Suppressor macrophage (primary cell): Measurements from ENCODE around the gene NINJ2.
A peak's percentile ranks its signal among the peaks of the same experiment; 100 is the strongest.

ENCODE experiments used
- DNase-seq, 4 experiments: peaks; one replicate each; pipeline ENCODE4 v3.0.0-alpha.2; 2020 to 2022

The NINJ2 gene

DNA sequence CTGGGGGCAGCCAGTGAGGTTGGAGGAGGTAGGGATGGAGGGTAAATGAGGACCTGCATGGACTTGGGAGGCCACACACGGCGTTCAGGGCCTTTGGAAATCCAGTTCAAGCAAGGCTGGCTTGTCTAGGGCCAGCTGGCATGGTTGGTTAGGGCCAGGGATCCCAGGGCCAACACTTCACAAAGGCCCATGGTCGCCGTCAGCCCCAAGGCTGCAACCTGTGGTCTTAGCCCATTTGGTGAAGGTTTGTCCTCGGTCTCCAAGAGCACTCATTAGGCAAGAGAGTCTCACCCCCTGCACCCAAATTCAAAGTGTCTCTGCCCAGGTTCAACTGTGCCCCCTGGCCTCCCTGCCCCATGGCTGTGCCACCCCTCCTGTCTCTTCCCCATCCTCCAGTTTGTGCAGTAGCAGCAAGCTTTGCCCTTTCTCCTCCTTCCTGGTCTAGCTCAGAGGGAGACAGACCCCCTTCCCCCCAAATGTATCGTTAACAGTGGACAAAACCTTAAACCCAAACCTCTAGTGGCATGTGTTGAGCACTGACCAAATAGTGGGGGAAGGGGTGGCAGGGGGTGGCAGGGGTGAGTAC is 94.1 kb downstream of the NINJ2 start:
- DNase-seq: no peak

DNA sequence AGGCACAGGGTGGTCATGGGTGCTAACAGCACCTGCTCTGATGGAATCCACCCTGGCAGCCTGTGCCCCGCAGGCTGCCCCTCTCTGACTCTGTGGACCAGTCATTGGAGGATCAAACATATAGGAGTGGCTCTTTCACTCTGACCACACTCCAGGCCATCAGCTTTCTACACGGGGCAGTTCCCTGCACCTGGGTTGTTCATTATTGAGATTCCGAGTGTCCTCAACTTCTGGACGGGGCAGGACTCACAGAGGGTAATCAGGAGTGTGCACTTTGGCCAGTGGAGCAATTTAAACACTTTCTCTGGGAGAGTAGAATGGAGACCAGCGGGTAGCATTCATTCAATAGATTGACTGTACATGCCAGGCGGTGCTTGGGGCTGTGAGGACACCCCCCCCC is 94.8 kb downstream of the NINJ2 start:
- DNase-seq: no peak

DNA sequence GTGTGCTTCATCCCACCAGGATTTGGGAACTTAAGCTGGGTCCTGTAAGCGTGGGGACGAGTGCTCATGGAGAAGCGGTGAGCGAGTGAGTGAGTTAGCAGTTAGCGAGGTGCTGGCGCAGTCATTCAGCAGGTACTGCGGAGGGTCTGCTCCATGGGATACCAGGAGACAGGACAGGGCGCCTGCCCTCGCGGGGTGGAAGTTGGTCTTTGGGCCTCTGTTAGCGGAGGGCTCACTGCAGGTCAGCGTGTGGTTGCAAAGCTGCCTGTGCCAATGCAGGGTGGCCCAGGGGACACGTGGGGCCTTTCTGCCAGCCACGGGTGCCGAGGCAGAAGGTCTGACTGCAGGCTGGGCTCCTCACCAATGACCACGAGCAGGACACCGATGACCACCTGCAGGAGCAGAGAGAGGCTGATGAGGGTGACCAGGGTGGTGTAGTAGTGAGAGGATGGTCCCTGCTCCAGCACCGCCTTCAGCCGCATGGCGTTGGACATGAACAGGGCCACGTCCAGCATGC is 97.6 kb downstream of the NINJ2 start:
- no peak for DNase-seq

DNA sequence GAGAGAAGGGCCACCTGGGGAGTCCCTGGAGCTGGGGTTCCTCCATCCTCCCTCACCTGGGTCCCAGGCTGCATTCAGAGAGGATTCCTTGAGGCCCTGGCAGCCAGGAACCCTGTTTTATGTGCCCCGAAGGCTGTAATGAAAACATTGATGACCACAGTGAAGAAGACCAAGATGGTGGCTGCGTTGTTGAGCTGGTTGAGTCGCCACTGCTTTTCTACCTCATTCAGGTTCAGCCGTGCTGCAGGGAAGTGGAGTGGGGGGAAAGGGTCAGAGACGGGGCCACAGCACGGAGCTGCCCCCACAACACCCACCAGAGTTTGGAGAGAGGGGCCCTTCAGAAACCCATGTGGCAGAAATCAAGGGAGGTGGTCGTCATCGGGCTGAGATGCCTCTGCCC is 98.1 kb downstream of the NINJ2 start:
- DNase-seq: no peak

DNA sequence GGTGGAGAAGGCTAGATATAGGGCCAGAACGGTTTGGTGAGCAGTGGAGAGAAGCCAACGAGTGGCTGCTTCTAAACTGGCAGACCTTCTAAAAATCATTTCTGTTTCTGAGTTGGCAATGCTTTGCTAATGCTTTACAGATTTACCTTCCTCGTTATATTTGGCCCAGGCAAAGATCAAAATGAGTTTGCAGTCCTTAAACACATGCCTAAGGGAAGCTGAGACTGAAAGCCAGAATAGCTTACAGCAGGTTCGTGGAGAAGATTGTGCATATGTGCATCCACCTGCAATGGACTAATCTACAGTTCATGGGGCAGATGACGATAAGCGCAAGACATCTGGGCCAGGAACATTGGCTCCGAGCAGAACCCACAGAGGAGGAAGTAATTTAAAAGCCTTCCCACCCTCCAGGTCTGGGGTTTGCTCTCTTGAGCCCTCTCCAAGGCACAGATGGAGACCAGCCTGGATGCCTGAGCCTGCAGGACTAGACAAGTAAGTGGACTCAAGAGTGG is 99.4 kb downstream of the NINJ2 start:
- DNase-seq: peak in 1 of 4 experiments; percentile 22

DNA sequence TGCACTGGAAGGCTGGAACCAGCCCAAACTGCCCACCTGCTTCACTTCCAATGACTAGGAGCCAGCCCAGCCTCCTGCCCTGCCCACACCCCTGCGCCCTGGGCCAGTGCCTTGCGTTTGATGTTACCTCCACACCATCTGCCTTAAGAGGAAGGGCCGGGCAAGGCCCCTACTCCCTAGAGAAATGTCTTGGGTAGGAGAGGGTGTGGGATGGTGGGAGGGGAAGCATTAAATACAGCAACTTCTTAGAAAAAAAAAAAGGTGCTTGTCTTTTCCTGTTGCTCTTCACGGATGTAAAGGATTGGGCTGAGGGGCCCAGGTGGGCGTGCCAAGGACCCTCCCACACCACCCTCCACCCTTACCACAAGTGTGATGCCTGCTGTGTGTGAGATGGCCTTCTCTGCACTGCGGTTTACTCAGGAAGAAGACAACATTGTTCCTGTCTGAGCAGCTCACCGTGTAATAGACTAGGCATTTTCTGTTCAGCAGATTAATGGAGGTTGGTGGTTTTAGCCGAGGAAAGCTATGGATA is 99.9 kb downstream of the NINJ2 start:
- peak in 3 of 4 experiments; percentile 31 to 51 (median 37) for DNase-seq

DNA sequence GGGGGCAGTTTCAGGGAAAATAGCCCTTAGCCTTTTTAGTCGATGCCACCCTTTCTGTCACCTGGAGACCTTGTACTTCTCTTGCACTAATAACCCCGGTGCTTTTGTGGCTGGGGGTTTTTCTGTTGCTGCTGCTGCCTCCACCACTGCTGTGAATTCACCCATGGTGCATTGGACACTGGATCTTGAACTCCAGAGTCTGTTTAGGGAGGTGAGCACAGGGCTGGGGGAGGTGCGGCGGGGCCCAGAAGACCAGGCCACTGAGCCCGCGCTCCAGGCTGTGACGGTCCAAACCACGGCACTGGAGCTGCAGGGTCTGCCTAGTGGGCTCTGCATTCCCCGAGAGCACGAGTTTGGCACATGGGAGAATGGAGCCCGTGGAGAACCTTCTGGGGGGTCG is 100.6 kb downstream of the NINJ2 start:
- no peak for DNase-seq

DNA sequence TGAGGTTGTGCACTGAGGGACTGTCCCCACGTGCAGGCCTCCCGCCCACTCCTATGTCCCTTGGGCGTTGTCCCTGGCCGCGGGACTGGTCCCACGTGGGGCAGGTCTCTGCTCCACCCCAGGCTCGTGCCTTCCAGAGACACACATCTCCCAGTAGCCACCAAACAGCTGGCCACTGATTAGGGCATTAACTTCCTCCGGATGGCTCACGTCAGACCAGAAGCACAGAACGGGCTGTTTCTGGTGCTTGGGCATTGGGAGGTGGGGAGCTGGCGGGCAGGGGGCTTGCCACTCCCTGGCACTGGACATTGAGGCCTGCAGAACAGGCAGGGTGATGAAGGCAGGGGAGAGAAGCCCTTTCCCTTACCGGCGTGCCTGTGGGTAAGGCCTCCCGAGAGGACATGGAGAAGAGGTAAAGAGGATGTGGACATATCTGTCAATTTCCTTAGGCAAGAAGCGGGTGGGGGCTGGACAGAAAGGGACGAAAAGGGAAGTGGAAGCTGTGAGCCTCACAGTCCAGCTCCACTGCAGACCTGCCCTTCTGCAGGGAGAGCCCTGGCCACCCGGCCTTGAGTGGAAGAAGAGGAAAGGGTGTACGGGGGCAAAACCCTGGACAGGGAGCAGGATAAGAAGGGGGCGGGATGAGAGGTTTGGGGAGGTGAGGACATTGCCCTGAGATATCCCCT is 101.2 kb downstream of the NINJ2 start:
- peak; percentile 88 to 95 (median 94) for DNase-seq

DNA sequence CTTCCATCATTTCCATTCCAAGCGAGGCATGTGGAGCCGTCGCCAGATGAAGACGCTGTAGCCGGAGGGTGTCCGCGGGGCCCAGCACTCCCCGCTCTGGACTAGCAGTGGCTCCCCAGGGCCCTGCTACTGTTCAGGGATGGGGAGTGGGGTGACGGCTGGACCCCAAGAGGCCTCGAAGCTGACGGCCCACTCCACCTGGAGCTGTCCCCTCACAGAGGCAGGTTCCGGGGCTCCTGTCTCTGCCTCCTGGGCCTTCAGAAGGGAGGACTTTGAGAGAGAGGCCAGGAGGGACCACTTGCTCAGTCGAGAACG is 101.9 kb downstream of the NINJ2 start:
- DNase-seq: no peak

DNA sequence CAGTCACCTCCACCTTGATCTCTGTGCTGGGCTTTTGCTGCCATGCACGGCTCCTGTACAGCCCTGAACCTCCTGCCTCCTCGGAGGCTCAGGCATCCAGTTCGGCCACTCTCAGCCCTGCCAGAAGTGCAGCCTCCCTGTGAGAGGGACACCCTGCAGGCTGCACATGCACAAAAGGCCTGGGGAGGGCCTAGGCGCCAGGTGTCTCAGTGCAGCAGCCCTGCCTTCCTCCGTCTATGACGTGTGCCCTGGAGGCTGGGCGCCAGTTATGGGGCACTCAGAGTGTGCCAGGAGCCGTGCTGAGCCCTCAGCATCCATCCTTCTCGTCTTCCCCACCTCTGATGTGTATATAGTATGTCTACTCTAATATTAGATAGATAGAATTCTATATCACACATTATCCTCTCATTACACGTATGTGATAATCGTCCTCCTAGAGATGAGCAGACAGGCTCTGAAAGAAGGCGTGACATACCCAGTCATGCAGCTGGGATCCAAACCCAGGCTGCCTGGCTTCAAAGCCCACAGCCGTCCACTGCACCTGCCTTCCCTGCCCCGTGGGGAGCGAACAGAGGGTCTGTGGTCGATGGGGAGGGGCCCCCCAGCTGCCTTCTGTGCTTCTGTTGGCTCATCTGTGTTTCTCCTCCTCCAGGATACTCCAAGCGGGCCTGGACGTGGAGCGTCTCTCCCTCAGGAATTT is 102.4 kb downstream of the NINJ2 start:
- DNase-seq: no peak

DNA sequence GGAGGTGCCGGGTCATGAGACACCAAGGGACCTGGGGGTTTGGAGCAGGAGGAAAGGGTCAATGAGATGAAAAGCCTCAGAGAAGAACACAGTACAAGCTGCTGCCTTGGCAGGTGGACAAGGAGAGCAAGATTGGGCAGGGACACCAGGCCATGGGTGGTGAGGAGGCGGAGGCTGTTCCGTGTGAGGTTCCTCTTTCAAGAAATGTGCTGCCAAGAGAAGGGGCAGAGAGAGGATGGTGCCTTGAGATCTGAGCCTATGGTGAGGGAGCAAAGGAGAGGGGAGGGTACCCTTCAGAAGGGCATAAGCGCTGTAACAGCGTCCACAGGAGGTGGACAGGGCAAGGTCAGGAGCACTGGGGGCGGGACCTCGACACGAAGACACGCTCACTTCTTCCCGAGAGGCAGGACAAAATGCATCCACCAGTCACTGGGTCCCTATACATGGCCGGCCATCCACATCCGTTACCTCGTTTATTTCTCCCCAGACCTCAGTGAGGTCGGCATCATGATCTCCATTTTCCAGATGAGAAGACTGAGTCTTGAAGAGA is 103.3 kb downstream of the NINJ2 start:
- peak; percentile 43 to 79 (median 71) for DNase-seq

DNA sequence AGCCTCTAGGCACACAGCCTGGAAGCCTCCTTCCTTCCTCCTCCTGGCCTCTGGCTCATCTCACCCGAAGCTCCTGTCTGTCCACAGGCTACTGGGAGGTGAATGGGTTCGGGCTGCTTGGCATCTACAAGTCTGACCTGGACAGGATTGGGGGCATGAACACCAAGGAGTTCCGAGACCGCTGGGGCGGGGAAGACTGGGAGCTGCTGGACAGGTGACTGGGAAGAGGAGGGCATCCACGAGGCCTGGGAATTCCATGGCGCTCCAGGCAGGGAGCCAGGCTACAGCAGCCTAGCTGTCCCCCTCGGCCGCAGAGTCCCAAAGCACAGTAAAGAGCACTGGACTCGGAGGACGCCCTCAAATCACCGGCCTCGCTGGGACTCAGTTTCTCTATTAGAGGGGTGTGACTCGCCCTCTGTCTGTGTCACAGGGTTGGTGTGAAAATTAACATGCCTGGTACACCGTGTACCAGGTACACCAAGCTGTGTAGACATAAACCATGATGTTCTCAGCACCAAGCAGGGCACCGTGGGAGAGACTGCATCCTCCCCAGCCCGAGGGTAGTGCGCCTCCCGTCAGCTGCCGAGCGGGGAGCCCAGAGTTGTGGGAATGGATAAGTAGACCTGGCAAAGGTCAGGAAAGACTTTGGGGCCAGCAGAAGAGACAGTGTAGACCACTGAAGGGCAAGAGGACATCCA is 103.9 kb downstream of the NINJ2 start:
- DNase-seq: no peak

DNA sequence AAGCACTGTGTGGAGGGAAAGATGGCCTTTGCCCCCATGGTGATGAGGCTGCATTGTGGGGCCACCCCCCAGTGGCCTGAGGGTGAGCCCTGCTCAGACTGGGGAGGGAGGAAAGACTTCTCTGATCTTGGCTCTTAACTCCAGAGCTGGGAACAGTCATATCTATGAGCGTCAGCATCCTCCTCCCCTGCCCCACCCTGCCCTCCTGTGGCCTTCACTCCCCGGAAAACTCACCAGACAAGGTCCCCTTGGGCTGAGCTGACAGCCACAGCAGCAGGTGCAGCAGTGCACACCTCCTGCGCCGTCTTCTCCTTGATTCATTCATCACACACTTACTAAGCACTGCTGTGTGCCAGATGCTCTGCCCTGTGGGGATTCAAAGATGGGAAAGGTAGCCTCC is 104.7 kb downstream of the NINJ2 start:
- DNase-seq: no peak

DNA sequence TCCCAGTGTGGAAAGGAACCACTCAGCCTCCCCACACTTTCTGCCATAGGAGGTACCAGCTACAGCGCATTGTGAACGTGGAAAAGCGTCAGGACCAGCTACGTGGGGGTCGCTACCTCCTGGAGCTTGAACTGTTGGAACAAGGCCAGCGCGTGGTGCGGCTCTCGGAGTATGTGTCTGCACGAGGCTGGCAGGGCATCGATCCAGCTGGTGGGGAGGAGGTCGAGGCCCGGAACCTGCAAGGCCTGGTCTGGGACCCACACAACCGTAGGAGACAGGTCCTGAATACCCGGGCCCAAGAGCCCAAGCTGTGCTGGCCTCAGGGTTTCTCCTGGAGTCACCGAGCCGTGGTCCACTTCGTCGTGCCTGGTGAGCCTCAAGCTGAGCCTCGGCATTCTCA is 106.7 kb downstream of the NINJ2 start:
- no peak for DNase-seq

DNA sequence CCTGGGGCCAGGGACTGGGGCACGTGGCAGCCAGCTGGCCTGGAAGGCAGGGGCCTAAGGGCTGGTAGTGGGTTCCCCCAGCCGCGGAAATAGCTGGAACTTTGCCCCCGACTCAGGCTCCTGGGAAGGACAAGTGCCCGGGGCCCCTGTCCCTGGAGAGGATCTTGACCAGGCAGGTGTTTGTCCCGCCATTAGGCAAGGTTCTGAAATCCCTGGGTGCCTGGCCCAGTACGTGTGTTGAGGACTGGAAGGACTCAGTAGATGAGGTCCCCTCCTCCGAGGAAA is 109.3 kb downstream of the NINJ2 start:
- DNase-seq: no peak

DNA sequence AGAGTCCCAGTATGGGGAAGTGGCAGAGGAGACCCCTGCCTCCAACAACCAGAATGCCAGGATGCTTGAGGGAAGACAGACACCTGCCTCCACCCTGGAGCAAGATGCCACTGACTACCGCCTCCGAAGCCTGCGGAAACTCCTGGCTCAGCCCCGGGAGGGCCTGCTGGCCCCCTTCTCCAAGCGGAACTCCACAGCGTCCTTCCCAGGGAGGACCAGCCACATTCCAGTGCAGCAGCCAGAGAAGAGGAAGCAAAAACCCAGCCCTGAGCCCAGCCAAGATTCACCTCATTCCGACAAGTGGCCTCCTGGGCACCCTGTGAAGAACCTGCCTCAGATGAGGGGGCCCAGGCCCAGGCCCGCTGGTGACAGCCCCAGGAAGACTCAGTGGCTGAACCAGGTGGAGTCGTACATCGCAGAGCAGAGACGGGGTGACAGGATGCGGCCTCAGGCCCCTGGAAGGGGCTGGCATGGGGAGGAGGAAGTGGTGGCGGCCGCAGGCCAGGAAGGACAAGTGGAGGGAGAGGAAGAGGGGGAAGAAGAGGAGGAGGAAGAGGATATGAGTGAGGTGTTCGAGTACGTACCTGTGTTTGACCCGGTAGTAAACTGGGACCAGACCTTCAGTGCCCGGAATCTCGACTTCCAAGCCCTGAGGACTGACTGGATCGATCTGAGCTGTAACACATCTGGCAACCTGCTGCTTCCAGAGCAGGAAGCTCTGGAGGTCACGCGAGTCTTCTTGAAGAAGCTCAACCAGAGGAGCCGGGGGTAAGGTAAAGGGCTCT is 109.8 kb downstream of the NINJ2 start:
- no peak for DNase-seq

DNA sequence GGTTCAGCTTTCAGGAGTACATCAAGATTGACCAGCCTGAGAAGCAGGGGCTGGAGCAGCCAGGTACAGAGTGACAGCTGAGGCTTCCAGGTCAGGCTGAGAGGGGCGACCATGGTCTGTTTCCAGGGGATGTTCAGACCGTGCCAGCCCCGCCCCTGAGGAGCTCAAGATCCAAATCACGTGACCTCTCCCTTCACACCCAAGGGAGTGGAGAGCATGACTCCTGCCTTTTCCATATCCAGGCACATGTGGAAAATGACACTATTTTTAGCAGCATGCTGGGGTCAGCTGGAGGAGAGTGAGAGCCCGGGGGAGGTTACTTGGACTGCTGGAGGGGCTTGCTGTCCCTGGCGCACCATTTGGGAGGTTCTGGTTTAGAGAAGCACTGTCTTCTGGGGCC is 110.8 kb downstream of the NINJ2 start:
- no peak for DNase-seq

DNA sequence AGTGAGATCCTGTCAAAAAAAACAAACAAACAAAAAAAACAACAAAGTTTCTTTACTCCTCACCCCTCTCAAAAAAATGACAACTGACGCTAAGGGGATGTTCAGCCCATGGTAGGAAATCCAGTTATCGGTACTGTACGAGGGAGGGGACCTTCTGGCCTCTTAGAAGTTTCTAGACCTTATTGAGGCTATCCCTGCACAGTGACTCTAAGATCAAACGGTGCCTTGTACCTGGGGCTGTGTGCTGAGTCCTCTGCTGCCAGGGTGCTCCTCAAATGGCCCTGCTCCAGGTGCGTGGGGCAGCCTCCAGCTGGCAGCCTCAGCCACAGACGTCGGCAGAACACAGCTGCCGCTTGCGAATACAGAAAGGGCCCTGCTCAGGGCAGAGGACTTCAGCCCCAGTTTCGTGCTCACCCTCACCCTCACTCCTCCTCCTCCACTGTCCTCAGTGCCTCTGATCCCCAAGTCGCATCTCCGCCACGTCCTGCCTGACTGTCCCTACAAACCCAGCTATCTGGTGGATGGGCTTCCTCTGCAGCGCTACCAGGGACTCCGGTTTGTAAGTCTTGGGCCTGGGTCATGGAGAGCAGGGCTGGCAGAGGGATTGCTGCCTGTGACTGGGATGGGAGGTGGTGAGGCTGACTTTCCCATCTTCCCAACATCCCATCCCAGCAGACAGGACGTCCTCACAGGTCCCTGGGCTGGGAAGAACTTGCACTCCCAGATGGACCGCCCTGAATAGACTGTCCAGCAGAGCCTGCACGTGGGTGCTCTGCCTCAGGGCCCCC is 112.6 kb downstream of the NINJ2 start:
- no peak for DNase-seq

DNA sequence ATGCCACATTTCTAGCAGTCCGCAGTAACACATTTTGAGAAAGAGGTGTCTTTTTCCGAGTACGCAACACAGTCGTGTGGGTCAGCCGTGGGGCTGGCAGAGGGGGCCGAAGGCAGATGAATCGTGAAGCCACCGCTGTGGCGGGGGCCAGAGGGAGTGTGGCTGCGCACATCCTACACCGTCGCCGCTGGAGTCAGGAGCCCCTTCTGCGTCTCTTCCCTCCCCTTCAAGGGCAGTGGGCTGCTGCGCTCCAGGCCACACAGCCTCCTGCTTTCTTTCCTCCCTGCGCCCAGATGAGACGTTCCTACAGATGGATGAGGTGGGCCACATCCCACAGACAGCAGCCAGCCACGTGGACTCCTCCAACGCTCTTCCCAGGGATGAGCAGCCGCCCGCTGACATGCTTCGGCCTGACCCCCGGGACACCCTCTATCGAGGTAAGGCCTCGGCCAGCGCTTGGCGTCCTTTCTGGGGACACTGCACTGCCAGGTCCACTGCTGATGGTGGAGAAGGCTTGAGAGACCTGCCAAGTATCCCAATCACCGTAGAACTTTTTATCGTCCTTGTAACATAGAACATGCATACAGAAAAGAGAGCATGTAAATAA is 113.7 kb downstream of the NINJ2 start:
- DNase-seq: no peak

DNA sequence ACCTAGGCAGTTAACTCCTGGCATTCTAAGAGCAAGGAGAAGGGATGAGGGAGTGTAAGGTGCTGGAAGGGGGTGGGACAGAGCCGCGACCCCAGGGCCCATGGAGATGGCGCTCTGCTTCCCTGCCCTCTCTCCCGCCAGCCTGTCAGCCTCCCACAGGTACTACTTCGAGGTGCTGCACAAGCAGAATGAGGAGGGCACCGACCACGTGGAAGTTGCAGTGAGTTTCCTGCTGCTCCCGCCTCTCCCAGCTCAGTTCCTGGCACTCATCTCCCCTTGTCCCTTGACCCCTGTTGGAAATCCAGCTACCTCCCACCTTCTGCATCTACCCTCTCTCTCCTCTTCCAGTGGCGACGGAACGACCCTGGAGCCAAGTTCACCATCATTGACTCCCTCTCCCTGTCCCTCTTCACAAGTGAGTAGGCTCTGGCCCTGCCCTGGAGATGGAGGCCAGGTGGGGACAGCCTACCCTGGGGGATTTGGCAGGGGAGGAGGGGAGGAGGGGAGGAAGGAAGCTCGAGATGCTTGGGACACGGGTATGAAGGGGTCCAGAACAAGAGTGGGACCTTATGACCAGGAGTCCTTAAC is 115.3 kb downstream of the NINJ2 start:
- DNase-seq: no peak
